Stimulated activated CD4-positive, alpha-beta T cell treated with anti-CD3 and anti-CD28 coated beads, Interleukin-15, amount 100 ng/mL, for 24 hours (primary cell): Measurements from ENCODE around the gene ZDHHC8.

Source experiments
- DNase-seq: peaks from one replicate; pipeline ENCODE4 v3.0.0-alpha.2; 2020

ZDHHC8 gene

GRCh38 chr22:20164863-20165262, 33.3 kb downstream of the ZDHHC8 start:
- DNase-seq = no peak

- DNase-seq = no peak
Observed at GRCh38 chr22:20165421-20165820, 33.8 kb downstream of the ZDHHC8 start.

GRCh38 chr22:20165913-20166312, 34.3 kb downstream of the ZDHHC8 start:
- DNase-seq = no peak

- no peak for DNase-seq
Observed at GRCh38 chr22:20166703-20167102, 35.1 kb downstream of the ZDHHC8 start.

GRCh38 chr22:20167643-20168322, 36.2 kb downstream of the ZDHHC8 start:
- no peak for DNase-seq

- no peak for DNase-seq
Observed at GRCh38 chr22:20169253-20169822, 37.7 kb downstream of the ZDHHC8 start.

GRCh38 chr22:20170170-20170569, 38.6 kb downstream of the ZDHHC8 start:
- no peak for DNase-seq

- DNase-seq = no peak
Observed at GRCh38 chr22:20171288-20172140, 39.9 kb downstream of the ZDHHC8 start.

- no peak for DNase-seq
Observed at GRCh38 chr22:20172141-20172613, 40.6 kb downstream of the ZDHHC8 start.

- DNase-seq = no peak
Observed at GRCh38 chr22:20173246-20173645, 41.6 kb downstream of the ZDHHC8 start.

GRCh38 chr22:20173772-20174171, 42.2 kb downstream of the ZDHHC8 start:
- no peak for DNase-seq

GRCh38 chr22:20174785-20175596, 43.4 kb downstream of the ZDHHC8 start:
- no peak for DNase-seq

GRCh38 chr22:20175597-20175900, 43.9 kb downstream of the ZDHHC8 start:
- no peak for DNase-seq

GRCh38 chr22:20176421-20177085, 44.9 kb downstream of the ZDHHC8 start:
- no peak for DNase-seq

GRCh38 chr22:20177217-20177911, 45.8 kb downstream of the ZDHHC8 start:
- no peak for DNase-seq

- no peak for DNase-seq
Observed at GRCh38 chr22:20178075-20178914, 46.7 kb downstream of the ZDHHC8 start.

GRCh38 chr22:20178915-20179227, 47.3 kb downstream of the ZDHHC8 start:
- no peak for DNase-seq

- no peak for DNase-seq
Observed at GRCh38 chr22:20179455-20180244, 48.0 kb downstream of the ZDHHC8 start.

GRCh38 chr22:20180245-20180630, 48.6 kb downstream of the ZDHHC8 start:
- DNase-seq = no peak

- no peak for DNase-seq
Observed at GRCh38 chr22:20180640-20181039, 49.0 kb downstream of the ZDHHC8 start.
